Body of pancreas (tissue), 4 donors: ENCODE results near the gene COL4A2.

Source experiments
- POLR2A ChIP-seq, 3 donors: fragments of 450-650 bp; IDR thresholded peaks; one replicate each; pipeline ENCODE4 v1.6.1; 2016; ENCODE audit warnings: antibody characterized with exemption in 3 of 3, mild to moderate bottlenecking in 2 of 3
- TF ChIP-seq, protein P1 (sequence below), 7 experiments: fragments of 450-650 bp in 4 of 7; fragments of 200-600 bp in 3 of 7; sonication (generic) in 3 of 7; IDR thresholded peaks; one replicate each; pipeline ENCODE4 v1.5.1; 2016 to 2019; ENCODE audit warnings: antibody characterized with exemption in 7 of 7

DNA sequence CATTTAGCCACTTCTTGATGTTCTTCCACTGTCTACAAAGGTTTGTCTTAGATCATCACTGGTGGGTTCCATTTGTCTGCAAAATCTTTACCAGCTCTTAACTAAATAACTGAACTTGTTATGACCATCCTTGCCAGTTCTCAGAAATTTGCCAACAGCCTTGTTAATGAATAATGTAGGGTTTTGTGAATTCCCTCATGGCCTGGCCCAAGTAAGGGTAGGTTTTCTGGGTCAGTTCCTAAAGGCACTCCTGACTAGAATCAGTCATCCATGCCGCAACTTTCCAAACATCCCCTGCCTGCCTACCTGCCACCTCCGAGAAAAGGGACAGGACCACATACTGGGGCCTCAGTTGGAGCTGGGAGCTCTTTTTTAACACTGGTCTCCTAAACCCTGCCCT is 4.1 kb upstream of the COL4A2 start:
- TF ChIP-seq, protein P1, sequence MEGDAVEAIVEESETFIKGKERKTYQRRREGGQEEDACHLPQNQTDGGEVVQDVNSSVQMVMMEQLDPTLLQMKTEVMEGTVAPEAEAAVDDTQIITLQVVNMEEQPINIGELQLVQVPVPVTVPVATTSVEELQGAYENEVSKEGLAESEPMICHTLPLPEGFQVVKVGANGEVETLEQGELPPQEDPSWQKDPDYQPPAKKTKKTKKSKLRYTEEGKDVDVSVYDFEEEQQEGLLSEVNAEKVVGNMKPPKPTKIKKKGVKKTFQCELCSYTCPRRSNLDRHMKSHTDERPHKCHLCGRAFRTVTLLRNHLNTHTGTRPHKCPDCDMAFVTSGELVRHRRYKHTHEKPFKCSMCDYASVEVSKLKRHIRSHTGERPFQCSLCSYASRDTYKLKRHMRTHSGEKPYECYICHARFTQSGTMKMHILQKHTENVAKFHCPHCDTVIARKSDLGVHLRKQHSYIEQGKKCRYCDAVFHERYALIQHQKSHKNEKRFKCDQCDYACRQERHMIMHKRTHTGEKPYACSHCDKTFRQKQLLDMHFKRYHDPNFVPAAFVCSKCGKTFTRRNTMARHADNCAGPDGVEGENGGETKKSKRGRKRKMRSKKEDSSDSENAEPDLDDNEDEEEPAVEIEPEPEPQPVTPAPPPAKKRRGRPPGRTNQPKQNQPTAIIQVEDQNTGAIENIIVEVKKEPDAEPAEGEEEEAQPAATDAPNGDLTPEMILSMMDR (IDR thresholded peaks at IDR 0.05) = no peak
- TF ChIP-seq POLR2A (IDR thresholded peaks at IDR 0.05) = no peak
